Putamen (tissue), 1 donor: ENCODE measurements around the gene PDE6C.

Experiments used
- DNase-seq: peaks from one replicate; pipeline ENCODE4 v3.0.0-alpha.2; 2016; ENCODE audit warnings: low spot score

The PDE6C gene

DNA sequence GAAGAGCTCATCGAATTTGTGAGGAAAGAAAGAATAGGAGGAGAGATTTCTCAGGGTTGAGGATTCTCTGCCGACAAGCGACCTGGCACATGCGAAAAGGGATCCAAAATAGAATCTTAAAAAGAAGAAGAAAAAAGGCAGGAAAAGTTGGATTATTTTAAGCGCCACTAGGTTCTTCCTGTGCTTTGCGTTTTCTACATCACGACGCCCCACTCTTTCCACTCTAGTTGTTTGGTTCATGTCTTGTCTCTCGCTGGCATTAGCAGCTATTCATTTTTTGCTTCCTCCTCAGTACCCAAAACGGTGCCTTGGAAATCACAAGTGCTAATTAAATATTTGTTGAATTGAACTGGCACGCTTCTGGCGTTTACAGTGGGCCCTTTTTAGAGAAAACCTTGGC lies 90.7 kb downstream of the PDE6C start:
- DNase-seq = no peak

DNA sequence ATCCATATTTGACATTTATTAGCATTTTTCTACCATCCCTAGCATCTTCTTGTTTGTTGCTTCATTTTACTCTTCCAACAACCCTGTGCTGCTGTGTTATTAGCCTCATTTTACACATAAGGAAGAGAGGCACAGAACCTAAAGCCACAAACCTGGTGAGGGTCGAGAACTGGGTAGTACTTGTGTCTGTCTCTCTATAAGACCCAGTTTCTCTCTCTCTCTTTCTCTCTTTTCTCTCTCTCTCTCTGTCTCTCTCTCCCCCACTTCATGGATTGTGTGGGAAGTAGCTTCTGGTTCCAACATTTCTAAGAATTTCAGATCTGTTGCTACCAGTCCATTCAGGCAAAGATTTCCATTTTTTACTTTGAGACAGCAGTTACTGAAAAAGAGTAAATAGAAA lies 91.5 kb downstream of the PDE6C start:
- DNase-seq = no peak

DNA sequence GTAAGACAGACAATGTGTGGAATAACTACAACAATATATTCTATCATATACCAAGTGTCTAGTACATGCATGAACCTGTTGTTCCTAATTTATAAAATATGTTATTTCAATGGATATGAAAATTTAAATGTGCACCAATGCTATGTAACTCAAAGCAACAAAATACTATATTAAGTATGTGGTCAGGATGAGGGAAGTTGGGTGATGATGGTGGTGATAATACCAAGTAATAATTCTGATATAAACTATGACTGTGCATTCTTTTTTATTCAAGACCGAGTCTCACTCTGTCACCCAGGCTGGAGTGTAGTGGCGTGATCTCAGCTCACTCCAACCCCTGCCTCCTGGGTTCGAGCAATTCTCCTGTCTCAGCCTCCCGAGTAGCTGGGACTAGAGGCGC lies 92.1 kb downstream of the PDE6C start:
- DNase-seq = no peak

DNA sequence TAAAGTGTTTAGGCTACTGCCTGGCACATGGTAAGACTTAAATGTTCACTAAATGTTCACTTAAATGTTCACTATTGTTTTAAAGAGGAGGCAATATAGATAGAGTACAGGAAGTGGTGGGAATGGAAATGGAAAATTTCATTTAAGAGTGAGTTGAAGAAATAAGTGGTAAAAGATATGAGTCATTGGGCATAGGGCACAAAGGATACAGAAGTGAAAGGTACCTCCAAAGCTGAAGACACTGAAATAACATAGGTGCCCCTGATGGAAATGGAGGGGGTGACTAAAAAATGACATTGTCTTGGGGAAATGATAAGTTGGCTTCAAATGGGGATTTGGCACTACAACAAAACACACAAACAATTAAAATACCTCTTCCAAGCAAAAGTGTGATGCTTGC lies 95.3 kb downstream of the PDE6C start:
- DNase-seq = no peak

DNA sequence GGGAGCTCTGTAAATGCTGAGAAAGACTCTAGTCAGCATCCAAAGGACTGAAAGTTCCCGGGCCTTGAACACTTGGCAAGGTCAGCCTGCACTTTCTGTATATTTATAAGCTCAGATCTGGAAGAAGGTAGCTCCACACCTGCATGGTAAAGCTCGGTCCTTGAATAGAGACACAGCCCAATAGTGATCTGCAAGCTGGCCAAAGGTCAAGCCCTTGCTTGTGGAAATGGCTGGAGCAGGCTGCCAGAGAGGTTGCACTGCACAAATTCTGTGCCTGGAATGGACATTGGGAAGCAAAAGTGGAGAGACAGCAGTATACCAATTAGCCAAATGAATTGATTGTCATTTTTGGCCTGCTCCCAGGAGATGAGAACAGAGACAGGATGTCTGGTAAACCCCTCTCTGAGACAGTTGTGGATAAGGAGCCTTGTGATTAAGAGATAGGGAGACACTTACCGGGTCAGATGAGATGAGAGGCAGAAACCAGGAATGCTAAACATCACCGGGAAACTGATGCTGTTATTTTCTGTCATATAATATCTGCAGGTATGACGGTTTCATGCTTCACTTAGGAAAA lies 98.1 kb downstream of the PDE6C start:
- no peak for DNase-seq

DNA sequence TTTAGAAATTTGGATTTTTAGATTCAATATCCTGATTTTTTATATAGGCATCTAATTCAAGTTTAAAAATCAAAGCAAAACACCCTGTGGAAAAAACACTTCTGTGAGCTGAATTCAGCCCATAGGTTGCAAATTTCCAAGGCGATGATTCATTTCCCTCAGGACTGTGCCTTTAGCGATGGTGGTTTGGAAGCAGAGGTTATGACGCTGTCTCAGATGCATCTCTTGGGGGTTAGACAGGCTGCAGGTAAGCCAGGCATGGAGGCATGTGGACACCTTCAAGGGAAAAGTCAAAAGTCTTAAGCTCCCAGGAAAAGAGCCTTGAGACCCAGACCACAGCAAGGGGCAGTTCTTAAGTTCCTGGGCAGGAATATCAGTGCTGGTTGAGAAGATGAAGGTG lies 99.6 kb downstream of the PDE6C start:
- no peak for DNase-seq

DNA sequence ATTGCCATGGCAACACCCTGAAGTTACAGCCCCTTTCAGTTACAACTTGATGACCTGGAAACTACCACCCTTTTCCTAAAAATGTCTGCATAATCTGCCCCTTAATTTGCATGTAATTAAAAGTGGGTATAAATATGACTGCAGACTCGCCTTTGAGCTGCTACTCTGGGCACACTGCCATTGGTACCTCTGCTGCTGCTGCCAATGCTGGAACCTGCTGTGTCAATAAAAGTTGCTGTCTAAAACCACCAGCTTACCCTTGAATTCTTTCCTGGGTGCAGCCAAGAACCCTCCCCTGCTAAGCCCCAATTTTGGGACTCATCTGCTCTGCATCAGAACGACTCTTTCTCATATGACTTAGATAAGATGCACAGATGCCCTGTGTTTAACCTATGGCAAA lies 100.3 kb downstream of the PDE6C start:
- no peak for DNase-seq

GRCh38 chr10:93715345-93715744 lies 103.0 kb downstream of the PDE6C start:
- DNase-seq = no peak
